GM12865 (cell line): ENCODE measurements around the gene TMCC1.
"Not testable (repeated sequence)": the region's sequence is repeated elsewhere in the genome, so short reads cannot be mapped to it uniquely, and the experiment has no call there.

ENCODE experiments used
- DNase-seq: peaks from one replicate; pipeline ENCODE4 v3.0.0; 2010; ENCODE audit warnings: low read depth
- H3K4me3 ChIP-seq: 2 replicates; pipeline ENCODE4 v1.5.1; 2011; ENCODE audit warnings: mild to moderate bottlenecking, low read depth, low read length, control low read depth
- CTCF ChIP-seq: IDR thresholded peaks from 2 replicates; pipeline ENCODE4 v1.5.1; 2011; ENCODE audit warnings: low read length, control low read depth, low read depth, inconsistent platforms; ENCODE audit not compliant: insufficient read depth; ENCODE audit errors: missing control alignments

TMCC1 gene

GRCh38 chr3:129702934-129703712 lies 190.4 kb downstream of the TMCC1 start:
- no peak for DNase-seq
- no peak for TF ChIP-seq CTCF
- H3K4me3 ChIP-seq, result no peak overlapping the region

GRCh38 chr3:129701161-129701560 lies 192.3 kb downstream of the TMCC1 start:
- TF ChIP-seq CTCF, result no peak
- no peak overlapping the region for H3K4me3 ChIP-seq
- no peak for DNase-seq

GRCh38 chr3:129699612-129700011 lies 193.9 kb downstream of the TMCC1 start:
- no peak overlapping the region for H3K4me3 ChIP-seq
- no peak for DNase-seq
- TF ChIP-seq CTCF, result no peak

- no peak overlapping the region for H3K4me3 ChIP-seq
- no peak for DNase-seq
- no peak for TF ChIP-seq CTCF
These were observed 194.3 kb downstream of the TMCC1 start for GRCh38 chr3:129699199-129699598.

- H3K4me3 ChIP-seq, result no peak overlapping the region
- no peak for DNase-seq
- no peak for TF ChIP-seq CTCF
These were observed 196.1 kb downstream of the TMCC1 start for GRCh38 chr3:129697229-129697969.

- not testable (repeated sequence) for DNase-seq, H3K4me3 ChIP-seq
These were observed 197.1 kb downstream of the TMCC1 start for GRCh38 chr3:129696430-129696829.

- no peak for DNase-seq
- H3K4me3 ChIP-seq, result no peak overlapping the region
- TF ChIP-seq CTCF, result no peak
These were observed 198.3 kb downstream of the TMCC1 start for GRCh38 chr3:129695230-129695629.
